Endodermal cell (in vitro differentiated cells): ENCODE measurements around the gene MVD. TPM values are rescaled to one million over a fixed set of nuclear protein-coding genes. Genes with fewer than 3 reads are reported as not detected.

ENCODE experiments used
- DNase-seq: peaks from one replicate; pipeline ENCODE4 v3.0.0-alpha.2; 2017
- H3K27ac ChIP-seq: 2 replicates; pipeline ENCODE4 v1.5.1; 2013; ENCODE audit warnings: mild to moderate bottlenecking, low read depth, low read length, moderate library complexity
- H3K27me3 ChIP-seq: 2 replicates; pipeline ENCODE4 v1.6.1; 2013; ENCODE audit warnings: mild to moderate bottlenecking, low read length, moderate library complexity; ENCODE audit not compliant: insufficient read depth, control insufficient read depth, poor library complexity, severe bottlenecking
- H3K36me3 ChIP-seq: 2 replicates; pipeline ENCODE4 v1.7.0; 2013; ENCODE audit warnings: mild to moderate bottlenecking, low read length, moderate library complexity; ENCODE audit not compliant: control insufficient read depth, insufficient read depth
- H3K4me1 ChIP-seq: one replicate; pipeline ENCODE4 v1.7.0; 2013; ENCODE audit warnings: low read length; ENCODE audit not compliant: control insufficient read depth, insufficient read depth
- H3K4me3 ChIP-seq: 2 replicates; pipeline ENCODE4 v1.5.1; 2013; ENCODE audit warnings: mild to moderate bottlenecking, low read length, moderate library complexity
- H3K9ac ChIP-seq: 2 replicates; pipeline ENCODE4 v1.6.1; 2013; ENCODE audit warnings: mild to moderate bottlenecking, low read length, moderate library complexity; ENCODE audit not compliant: poor library complexity, severe bottlenecking; ENCODE audit errors: extremely low read depth
- H3K9me3 ChIP-seq: 2 replicates; pipeline ENCODE4 v1.6.1; 2013; ENCODE audit warnings: mild to moderate bottlenecking, low read length, moderate library complexity; ENCODE audit not compliant: control insufficient read depth
- H3K27ac Mint-ChIP-seq: 2 replicates; pipeline ENCODE4 v1.8.0; 2020; ENCODE audit warnings: mixed read lengths
- H3K27me3 Mint-ChIP-seq: 2 replicates; pipeline ENCODE4 v1.8.0; 2021; ENCODE audit warnings: mild to moderate bottlenecking, mixed read lengths; ENCODE audit not compliant: insufficient read depth
- H3K36me3 Mint-ChIP-seq: 2 replicates; pipeline ENCODE4 v1.8.0; 2020; ENCODE audit warnings: low read depth, mixed read lengths
- H3K4me1 Mint-ChIP-seq: 2 replicates; pipeline ENCODE4 v1.8.0; 2020; ENCODE audit warnings: mixed read lengths
- H3K4me3 Mint-ChIP-seq: 2 replicates; pipeline ENCODE4 v1.8.0; 2020; ENCODE audit warnings: mild to moderate bottlenecking, moderate library complexity, mixed read lengths
- H3K9me3 Mint-ChIP-seq: 2 replicates; pipeline ENCODE4 v1.8.0; 2020; ENCODE audit warnings: mild to moderate bottlenecking, mixed read lengths
- WGBS, 2 experiments: methylation state at CpG; one replicate each; pipeline versions ENCODE4 v1.1.5 to v1.1.7; 2013; ENCODE audit warnings: missing lambda C conversion rate in 2 of 2, mixed read lengths in 1 of 2; ENCODE audit not compliant: insufficient coverage in 1 of 2, insufficient read length in 1 of 2; 5-methylcytosine and 5-hydroxymethylcytosine counted together
- total RNA-seq, 2 donors: library from RNA; stranded (reverse); fragmentation: NEBNext Ultra II Directional in 1 of 2; extraction: Animal tissue kit (Norgen Biotek cat#: 25700) in 1 of 2; gene quantifications; 2 replicates in 1 of 2; 3 replicates in 1 of 2; pipeline ENCODE4 v1.2.1, GENCODE V29; 2021
- TF ChIP-seq, protein P1 (sequence below): fragments of 200-600 bp; sonication (generic); conservative IDR thresholded peaks from 2 replicates; pipeline ENCODE4 v1.5.0; 2021; ENCODE audit warnings: antibody characterized with exemption, mild to moderate bottlenecking

MVD gene
- total RNA-seq, 2 donors from 2014 or later: 79.8 to 81.4 TPM

DNA sequence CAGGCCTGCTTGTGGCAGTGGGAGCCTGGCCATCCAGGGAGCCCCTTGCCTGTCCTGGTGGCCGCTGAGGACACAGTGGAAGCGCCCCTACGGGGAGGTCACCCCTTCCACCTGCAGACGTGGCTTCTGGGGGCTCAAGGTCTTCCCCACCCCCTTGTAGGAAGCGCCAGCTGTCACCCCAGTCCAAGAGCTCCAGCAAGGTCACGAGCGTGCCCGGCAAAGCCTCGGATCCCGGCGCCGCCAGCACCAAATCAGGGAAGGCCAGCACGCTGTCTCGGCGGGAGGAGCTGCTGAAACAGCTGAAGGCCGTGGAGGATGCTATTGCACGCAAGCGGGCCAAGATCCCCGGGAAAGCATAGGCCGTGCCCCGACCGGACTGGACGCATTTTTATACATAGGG, 31.9 kb downstream of the MVD start:
- 94 to 96% methylated on average over 22 to 23 of the region's 23 CpGs for WGBS, 2 experiments
- Histone ChIP-seq H3K4me1 (no peaks in the 10 kb centered on the region), H3K4me3 (no peak overlapping the region), H3K36me3 (peaks cover 43% of the 10 kb centered on the region), H3K27me3 (peaks cover 12% of the 10 kb centered on the region), H3K9me3 (no peaks in the 10 kb centered on the region), H3K27ac (no peak overlapping the region), H3K9ac (no peak overlapping the region)
- Mint-ChIP-seq H3K4me1 (no peaks in the 10 kb centered on the region), H3K9me3 (no peaks in the 10 kb centered on the region), H3K27ac (no peak overlapping the region), H3K4me3 (no peak overlapping the region), H3K27me3 (peaks cover 5% of the 10 kb centered on the region), H3K36me3 (peaks cover 46% of the 10 kb centered on the region)
- TF ChIP-seq, protein P1, sequence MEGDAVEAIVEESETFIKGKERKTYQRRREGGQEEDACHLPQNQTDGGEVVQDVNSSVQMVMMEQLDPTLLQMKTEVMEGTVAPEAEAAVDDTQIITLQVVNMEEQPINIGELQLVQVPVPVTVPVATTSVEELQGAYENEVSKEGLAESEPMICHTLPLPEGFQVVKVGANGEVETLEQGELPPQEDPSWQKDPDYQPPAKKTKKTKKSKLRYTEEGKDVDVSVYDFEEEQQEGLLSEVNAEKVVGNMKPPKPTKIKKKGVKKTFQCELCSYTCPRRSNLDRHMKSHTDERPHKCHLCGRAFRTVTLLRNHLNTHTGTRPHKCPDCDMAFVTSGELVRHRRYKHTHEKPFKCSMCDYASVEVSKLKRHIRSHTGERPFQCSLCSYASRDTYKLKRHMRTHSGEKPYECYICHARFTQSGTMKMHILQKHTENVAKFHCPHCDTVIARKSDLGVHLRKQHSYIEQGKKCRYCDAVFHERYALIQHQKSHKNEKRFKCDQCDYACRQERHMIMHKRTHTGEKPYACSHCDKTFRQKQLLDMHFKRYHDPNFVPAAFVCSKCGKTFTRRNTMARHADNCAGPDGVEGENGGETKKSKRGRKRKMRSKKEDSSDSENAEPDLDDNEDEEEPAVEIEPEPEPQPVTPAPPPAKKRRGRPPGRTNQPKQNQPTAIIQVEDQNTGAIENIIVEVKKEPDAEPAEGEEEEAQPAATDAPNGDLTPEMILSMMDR: no peak
- DNase-seq: no peak

DNA sequence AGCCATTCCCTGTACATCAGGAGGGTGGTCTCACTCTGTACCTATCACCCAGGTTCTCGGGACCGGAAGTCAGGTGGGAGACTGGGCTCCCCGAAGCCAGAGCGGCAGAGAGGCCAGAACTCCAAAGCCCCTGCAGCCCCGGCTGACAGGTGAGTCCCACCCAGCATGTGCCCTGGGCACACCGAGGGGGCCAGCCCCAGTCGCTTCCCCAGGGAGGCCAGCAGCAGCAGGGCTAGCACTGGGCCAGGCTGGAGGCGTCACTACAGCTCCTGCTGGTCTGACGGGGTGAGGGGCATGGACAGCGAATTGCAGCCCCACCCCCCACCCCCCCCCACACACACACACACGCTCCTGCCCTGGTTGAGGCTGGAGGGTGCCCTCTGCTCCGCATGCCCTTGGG, 32.5 kb downstream of the MVD start:
- no peaks in the 10 kb centered on the region for H3K9me3 Mint-ChIP-seq
- H3K9ac ChIP-seq: no peak overlapping the region
- H3K9me3 ChIP-seq: no peaks in the 10 kb centered on the region
- H3K27ac Mint-ChIP-seq: no peak overlapping the region
- H3K4me3 ChIP-seq: no peak overlapping the region
- H3K27ac ChIP-seq: no peak overlapping the region
- H3K4me3 Mint-ChIP-seq: no peak overlapping the region
- peaks cover 46% of the 10 kb centered on the region for H3K36me3 ChIP-seq
- peaks cover 3% of the 10 kb centered on the region for H3K27me3 Mint-ChIP-seq
- WGBS, 2 experiments: 96 to 100% methylated on average over 1 to 8 of the region's 12 CpGs
- H3K4me1 ChIP-seq: peaks cover under 1% of the 10 kb centered on the region
- H3K27me3 ChIP-seq: peaks cover 7% of the 10 kb centered on the region
- DNase-seq: no peak
- H3K36me3 Mint-ChIP-seq: peaks cover 48% of the 10 kb centered on the region
- no peaks in the 10 kb centered on the region for H3K4me1 Mint-ChIP-seq
- TF ChIP-seq, protein P1: no peak

DNA sequence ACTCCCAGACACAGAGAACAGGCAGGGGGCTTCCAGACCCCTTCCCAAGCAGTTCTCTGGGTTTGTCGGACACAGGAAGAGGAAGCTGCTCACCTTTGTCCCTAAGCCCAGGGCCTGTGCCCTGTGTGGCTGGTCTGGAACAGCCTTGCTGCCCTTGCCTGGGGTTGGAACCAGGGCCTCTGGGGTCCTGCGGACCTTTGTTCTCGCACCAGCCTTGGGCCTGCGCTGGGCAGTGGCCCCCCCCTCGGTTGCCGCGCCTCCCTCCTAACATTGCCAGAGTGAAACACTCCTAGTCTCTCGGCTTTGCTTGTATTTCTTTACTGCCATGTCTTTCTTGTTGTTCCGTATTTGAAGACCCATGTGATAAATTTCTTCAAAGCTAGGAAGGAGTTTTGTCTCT, 33.1 kb downstream of the MVD start:
- Mint-ChIP-seq H3K27me3 (no peaks in the 10 kb centered on the region), H3K4me1 (no peaks in the 10 kb centered on the region), H3K27ac (no peak overlapping the region), H3K36me3 (peaks cover 50% of the 10 kb centered on the region), H3K4me3 (no peak overlapping the region), H3K9me3 (no peaks in the 10 kb centered on the region)
- H3K36me3 ChIP-seq: peaks cover 51% of the 10 kb centered on the region
- H3K4me3 ChIP-seq: no peak overlapping the region
- peaks cover under 1% of the 10 kb centered on the region for H3K27me3 ChIP-seq
- DNase-seq: no peak
- WGBS, 2 experiments: 85 to 89% methylated on average over 9 of the region's 9 CpGs
- no peak overlapping the region for H3K27ac ChIP-seq
- TF ChIP-seq, protein P1: no peak
- H3K4me1 ChIP-seq: peaks cover 6% of the 10 kb centered on the region
- no peaks in the 10 kb centered on the region for H3K9me3 ChIP-seq
- H3K9ac ChIP-seq: no peak overlapping the region
